CD4-positive, alpha-beta T cell treated with Interleukin-6 at 100 ng/mL for 8 hours (primary cell): ENCODE results near the gene TXNL4A.

Experiments used
- DNase-seq: peaks from one replicate; pipeline ENCODE4 v3.0.0-alpha.2; 2020; ENCODE audit warnings: mixed read lengths, low spot score

Gene TXNL4A

DNA sequence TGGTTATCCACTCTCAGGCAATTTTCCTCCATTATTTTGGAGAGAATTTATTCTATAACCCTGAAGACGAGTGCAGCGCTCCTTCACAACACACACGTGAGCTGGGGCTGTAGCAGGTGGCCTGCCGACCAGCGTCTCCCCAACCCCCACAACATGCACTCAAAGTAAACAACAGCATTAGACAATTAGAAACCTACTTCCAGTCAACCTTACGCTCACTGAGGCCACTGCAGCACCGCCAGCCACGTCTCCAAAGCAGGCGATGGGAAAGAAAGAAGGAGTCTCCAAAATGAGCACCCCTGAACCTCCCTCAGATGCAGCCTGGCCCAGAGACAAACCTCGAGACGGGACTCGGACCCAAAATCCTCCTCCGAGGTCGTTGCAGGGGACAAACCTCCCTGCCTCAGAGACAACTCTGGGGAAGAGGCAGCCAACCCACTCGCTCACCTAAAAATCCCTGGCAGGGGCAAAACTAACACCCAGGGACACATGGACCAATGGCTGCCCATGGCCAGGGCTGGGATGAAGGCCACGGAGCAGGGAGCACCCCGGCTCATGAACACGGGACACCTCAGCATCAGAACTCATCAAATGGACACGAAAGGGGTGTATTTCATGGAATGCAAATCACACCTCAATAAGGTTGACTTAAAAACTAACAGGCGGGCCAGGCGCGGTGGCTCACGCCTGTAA is 39.5 kb downstream of the TXNL4A start:
- no peak for DNase-seq

DNA sequence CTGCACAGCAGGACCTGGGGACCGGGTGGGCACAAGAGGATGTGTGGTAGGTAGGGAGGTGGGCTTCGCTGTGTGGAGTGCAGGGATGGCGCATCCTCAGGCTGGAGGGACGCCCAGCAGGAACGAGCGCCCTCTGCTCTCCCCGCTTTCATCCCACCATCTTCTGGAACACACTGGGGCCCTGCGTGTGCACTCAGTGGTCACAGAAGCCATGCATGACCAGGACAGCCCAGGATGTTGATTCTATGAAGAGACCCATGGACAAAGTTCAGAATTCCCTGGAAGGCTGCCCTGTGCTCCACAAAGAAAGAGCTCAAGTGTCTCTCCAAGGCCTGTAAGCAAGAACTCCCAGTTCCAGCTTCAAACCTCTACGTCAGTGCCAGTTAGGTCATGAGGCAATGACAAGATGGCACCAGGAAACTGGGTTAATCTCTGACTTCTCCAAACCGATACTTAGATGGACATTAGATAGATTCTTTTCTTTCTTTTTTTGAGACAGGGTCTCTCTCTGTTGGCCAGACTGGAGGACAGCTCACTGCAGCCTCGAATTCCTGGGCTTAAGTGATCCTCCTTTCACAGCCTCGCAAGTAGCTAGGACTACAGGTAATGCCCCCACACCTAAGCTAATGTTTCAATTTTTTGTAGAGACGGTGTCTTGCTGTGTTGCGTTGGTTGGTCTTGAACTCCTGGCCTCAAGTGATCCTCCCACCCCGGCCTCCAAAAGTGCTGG is 40.3 kb downstream of the TXNL4A start:
- no peak for DNase-seq

DNA sequence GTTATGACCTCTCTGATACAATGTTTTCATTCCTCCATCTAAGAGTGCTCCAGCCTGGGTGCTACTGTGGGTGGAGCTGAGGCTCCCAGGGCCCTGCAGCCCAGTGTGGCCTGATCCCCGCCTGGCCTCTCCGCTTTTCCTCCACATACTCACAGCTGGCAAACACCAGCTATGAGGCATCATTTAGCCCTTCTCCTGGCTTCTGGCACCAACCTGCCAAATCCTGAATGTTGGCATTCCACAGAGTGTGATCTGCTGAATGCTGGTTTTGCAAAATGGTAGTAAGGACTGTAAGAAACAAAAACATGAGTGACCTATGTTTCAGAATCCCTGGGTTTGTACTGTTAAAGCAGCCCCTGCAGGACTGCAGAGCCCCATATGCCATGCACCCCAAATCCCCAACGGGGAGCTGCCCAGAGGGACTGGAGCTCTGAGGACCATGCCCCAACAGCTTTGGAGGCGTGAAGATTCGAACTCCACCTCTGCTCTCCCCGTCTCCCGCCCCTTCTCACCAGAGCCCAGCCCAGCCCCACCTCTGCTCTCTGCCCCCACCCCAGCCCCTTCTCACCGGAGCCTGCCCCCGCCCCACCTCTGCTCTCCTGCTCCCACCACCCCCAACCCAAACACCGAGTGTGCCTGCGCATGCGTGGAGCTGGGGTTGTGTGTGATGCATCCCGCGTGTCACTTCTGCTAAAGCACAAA is 41.2 kb downstream of the TXNL4A start:
- no peak for DNase-seq

GRCh38 chr18:79945118-79946042 is 43.0 kb downstream of the TXNL4A start:
- DNase-seq: no peak

- no peak for DNase-seq
These were observed 43.6 kb downstream of the TXNL4A start for GRCh38 chr18:79944746-79945117.

DNA sequence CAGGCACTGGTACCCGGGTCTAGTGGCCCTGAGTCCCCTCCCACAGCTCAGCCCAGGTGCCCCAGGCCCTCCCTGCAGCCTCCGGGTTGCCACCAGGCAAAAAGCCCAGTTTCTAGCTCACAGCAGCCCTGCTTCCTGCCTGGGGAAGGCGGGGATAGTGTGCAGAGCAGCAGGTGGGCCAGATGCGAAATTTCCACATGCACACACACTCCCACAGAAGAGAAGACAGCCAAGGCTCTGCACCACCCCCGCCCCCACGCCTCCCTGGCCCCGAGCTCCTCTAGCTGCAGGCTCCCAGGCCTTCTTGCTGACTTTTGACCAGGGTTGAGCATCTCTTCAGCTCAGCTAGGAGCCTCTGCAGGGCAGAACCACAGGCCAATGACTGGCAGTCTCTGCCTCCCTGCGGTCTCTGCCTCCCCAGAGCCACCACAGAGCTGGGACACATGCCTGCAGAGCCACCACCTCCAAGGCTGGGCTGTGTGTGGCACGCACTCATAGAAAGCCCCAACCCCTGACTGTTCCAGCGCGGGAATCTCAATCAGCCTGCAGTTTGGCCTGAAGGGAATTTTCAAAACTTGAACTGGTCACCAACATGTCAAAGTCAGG is 44.1 kb downstream of the TXNL4A start:
- DNase-seq: no peak

- DNase-seq: no peak
These were observed 44.7 kb downstream of the TXNL4A start for GRCh38 chr18:79943608-79944125.

GRCh38 chr18:79942786-79943607 is 45.4 kb downstream of the TXNL4A start:
- DNase-seq: no peak

- no peak for DNase-seq
These were observed 46.2 kb downstream of the TXNL4A start for GRCh38 chr18:79942211-79942610.

DNA sequence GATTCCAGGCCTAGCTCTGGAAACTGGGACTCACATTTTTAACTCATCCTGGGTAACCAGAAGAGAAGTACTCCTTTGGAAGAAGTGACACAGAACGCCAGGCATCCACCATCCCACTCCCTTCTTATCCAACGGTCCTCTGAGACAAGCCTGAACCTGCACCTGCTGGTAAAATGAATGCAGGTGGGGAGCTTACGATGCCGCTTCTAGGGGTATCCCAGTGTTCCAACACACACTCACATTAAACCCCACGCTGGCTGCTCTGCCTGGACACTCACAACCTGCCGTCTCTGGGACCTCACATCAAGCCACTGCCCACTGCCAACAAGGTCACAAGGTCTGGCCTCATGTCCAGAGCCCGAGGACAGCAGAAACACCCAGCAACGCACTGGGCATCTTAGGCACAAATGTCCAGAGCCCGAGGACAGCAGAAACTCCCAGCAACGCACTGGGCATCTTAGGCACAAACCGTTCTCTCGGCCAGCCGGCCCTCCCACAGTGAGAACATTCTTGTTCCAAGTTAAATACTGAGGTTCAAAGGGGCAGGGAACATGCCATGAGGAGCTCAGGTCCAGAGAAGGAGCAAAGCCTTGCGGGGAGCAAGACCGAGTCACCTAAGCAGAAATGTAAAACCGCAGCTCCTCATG is 46.8 kb downstream of the TXNL4A start:
- no peak for DNase-seq

DNA sequence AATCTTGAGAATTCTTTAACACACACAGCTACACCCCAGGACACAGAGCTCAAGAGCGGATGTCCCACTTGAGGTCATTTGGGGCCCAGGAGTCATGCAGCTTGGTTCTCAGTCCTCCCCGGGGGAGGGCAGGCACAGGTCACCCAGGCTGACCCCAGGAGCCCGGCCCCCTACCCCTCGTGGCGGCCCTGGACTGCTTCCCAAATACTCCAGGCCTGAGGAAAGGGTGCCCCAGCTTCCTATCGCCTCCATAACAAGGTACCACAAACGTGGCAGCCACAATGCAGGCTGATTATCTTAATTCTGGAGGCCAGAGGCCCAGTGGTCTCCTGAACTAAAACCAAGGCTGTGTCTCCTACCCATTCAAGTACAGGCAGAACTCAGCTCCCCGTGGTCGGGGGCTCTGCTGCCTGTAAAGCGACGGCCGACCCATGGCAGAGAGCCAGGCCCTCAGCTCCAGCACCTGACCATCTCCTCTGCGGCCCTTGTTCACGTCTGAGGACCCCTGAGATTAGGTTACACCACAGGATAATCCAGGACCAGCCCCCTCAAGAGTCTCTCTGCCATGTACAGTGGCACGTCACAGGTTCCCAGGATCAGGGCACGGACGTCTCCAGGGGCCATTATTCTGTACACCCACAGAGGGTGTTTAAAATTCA is 47.4 kb downstream of the TXNL4A start:
- DNase-seq: no peak

DNA sequence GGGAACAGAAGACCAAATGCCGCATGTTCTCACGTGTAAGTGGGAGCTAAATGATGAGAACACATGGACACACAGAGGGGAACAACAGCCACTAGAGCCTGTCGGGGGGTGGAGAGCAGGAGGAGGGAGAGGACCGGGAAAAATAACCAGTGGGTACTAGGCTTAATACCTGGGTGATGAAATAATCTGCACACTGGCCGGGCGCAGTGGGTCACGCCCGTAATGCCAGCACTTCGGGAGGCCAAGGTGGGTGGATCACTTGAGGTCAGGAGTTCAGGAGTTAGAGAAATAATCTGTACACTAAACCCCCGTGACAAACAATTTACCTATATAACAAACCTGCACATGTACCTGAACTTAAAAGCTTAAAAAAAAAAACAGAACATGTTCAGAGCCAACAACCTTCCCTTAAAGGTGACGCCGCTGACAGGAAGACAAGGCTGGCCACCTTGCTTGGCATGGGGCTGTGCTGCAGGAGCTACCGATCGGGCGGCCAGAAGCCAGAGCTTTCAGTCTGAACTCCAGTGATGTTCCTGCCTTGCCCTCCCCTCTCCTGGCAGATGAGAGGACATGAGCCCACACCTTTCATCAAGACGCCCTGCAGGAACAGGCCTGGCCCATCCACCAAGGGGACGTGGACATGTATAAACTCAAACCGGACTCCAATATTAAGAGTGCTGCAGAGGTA is 48.1 kb downstream of the TXNL4A start:
- no peak for DNase-seq

GRCh38 chr18:79939096-79939495 is 49.3 kb downstream of the TXNL4A start:
- DNase-seq: no peak

DNA sequence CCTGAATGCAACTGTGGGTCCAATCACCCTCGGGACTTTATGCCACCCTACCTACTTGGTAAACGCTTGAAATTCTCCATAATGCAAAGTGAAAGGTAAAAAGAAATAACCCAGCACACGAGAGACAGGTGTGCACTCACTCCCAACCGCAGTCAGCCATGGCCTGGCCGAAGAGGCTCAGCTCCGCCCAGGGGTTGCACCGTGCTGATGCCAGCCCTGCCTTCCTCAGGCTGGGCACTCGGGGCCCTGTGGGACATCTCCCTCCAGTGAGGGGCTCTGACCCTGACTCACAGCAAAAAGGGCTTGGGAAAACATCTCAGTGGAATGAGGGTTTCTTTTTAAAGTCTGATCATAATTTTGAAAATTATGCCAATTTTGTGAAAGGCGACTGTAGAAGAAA is 50.2 kb downstream of the TXNL4A start:
- no peak for DNase-seq

DNA sequence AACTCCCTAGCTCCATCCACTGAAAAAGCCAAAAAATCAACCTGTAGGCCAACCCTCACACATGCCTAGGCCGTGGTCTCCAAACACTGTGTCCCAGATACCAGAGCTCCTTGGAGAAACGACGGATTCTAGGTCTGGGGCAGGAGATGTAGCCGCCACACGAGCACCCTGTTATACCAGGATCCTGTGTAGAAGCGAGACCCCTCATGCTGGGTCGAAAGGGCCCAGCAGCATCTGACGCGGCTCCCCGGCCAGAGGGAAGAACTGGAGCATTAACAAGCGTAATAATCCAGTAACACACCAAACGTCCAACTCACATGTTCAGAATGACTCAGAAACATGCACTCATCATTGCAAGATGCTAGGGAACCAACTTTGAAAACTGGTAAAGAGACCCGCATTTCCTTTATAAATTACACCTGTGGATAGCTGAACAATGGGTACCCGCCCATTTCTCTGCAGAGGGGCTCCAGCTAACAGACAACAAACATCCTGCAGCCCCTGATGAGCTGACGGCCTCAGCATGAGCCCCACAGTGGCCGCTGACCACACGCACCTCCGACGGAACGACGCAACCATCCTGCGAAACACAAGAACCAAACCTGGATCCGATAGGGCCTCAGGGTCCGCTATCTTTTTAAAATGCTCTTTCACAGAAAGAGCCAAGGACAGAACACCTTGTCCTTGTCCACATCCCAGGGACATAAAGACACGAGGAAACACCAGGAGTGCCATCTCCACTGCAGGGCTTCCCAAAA is 51.1 kb downstream of the TXNL4A start:
- DNase-seq: no peak

DNA sequence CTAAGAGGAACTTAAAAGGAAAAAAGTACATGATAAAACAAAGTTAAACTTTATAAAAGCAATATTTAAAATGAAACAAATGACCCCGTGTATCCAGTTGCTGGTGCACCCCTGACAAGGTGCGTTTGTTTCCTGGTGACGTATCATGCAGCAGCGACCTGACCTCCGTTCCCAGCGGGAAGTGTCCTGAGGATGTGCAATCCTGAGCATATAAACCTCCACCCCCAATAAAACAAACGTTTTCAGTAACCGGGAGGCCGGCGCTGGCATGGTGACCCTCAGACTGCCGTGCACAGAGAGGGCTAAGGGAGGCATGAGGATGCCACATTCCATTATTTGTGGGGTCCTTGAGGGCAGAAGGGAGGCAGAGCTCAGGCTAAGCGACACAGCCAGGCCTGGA is 51.7 kb downstream of the TXNL4A start:
- no peak for DNase-seq

DNA sequence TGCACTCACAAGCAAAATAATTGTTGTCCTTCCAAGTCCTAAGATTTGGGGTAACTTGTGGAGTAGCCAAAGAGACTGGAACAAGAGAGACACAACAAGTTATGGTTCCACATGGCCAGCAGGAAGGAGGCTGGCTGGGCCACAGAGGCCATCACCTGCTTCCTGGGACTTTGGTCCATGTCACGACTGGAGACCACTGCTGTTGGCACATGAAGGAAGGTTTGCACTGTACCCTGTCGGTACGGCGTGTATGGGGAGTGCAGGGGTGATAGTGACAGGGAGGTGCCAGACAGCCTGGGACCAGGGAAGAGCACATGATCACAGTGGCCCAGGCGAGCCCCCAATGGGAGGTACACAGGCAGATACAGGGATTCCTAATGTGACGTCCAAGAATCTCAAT is 52.4 kb downstream of the TXNL4A start:
- DNase-seq: no peak

GRCh38 chr18:79935499-79935898 is 52.9 kb downstream of the TXNL4A start:
- DNase-seq: no peak
